Caco-2 (cell line): Measurements from ENCODE around the gene MAP2K2. TPM values are rescaled to one million over a fixed set of nuclear protein-coding genes. Genes with fewer than 3 reads are reported as not detected.
"Not testable (repeated sequence)": the region's sequence is repeated elsewhere in the genome, so short reads cannot be mapped to it uniquely, and the experiment has no call there.

Experiments used
- BruUV-seq: library from RNA; stranded (reverse); fragments of 400-500 nt; replicated peaks from 2 replicates; lab custom pipeline; 2021; lab: Mats Ljungman, UMichigan
- CTCF ChIA-PET: fragments of 300-600 bp; sonication (Branson Sonifier 250); formaldehyde crosslinking; loops from one replicate; lab custom pipeline; 2022; ENCODE audit warnings: antibody characterized with exemption; lab: Charles Lee
- POLR2A ChIA-PET: fragments of 300-600 bp; sonication (Branson Sonifier 250); formaldehyde crosslinking; loops from one replicate; lab custom pipeline; 2022; ENCODE audit warnings: antibody characterized with exemption; lab: Charles Lee
- DNase-seq, 2 experiments: peaks; one replicate each; pipeline versions ENCODE4 v3.0.0 to v3.0.0-alpha.2; 2020 to 2022
- H3K27me3 ChIP-seq: replicated peaks from 2 replicates; pipeline ENCODE4 v1.6.0; 2011; ENCODE audit warnings: low read length; ENCODE audit not compliant: control insufficient read depth, insufficient read depth
- H3K36me3 ChIP-seq: 2 replicates; pipeline ENCODE4 v1.5.1; 2011; ENCODE audit warnings: low read length; ENCODE audit not compliant: control insufficient read depth, insufficient read depth
- H3K4me1 ChIP-seq: fragments of 250-450 bp; sonication (Bioruptor Pico); 2 replicates; pipeline ENCODE4 v1.5.1; 2020; ENCODE audit warnings: mild to moderate bottlenecking
- H3K4me3 ChIP-seq: 2 replicates; pipeline ENCODE4 v1.5.1; 2011; ENCODE audit warnings: low read depth, mild to moderate bottlenecking, control low read depth, low read length
- H3K9me3 ChIP-seq: fragments of 250-450 bp; sonication (Bioruptor Pico); 2 replicates; pipeline ENCODE4 v1.5.1; 2020; ENCODE audit warnings: mild to moderate bottlenecking, moderate library complexity
- H3K27ac Mint-ChIP-seq: one replicate; pipeline ENCODE4 v1.8.0; 2022; ENCODE audit warnings: mixed read lengths; ENCODE audit not compliant: unreplicated experiment
- H3K27me3 Mint-ChIP-seq: one replicate; pipeline ENCODE4 v1.8.0; 2022; ENCODE audit warnings: mixed read lengths; ENCODE audit not compliant: insufficient read depth, unreplicated experiment
- H3K36me3 Mint-ChIP-seq: one replicate; pipeline ENCODE4 v1.8.0; 2022; ENCODE audit warnings: mild to moderate bottlenecking, mixed read lengths; ENCODE audit not compliant: insufficient read depth, unreplicated experiment
- H3K4me1 Mint-ChIP-seq: one replicate; pipeline ENCODE4 v1.8.0; 2022; ENCODE audit warnings: low read depth, mixed read lengths; ENCODE audit not compliant: unreplicated experiment
- H3K4me3 Mint-ChIP-seq: one replicate; pipeline ENCODE4 v1.8.0; 2022; ENCODE audit warnings: mild to moderate bottlenecking, moderate library complexity, mixed read lengths; ENCODE audit not compliant: unreplicated experiment
- H3K9me3 Mint-ChIP-seq: one replicate; pipeline ENCODE4 v1.8.0; 2022; ENCODE audit warnings: mixed read lengths; ENCODE audit not compliant: unreplicated experiment
- CTCF ChIP-seq, 2 experiments: fragments of 200-600 bp in 1 of 2; IDR thresholded peaks; 1 replicate in 1 of 2; 2 replicates in 1 of 2; pipeline versions ENCODE4 v1.5.1 to v1.8.0; 2011 to 2022; ENCODE audit warnings: antibody characterized with exemption in 1 of 2, control low read depth in 1 of 2, inconsistent platforms in 1 of 2, low read depth in 1 of 2, low read length in 1 of 2, mild to moderate bottlenecking in 1 of 2, moderate library complexity in 1 of 2; ENCODE audit not compliant: insufficient read depth in 1 of 2, severe bottlenecking in 1 of 2, unreplicated experiment in 1 of 2
- intact Hi-C: fragments of 100-400 bp; cut with micrococcal nuclease; formaldehyde crosslinking; loops from one replicate; pipeline ENCODE4 v1.10.0; 2022; ENCODE audit not compliant: unreplicated experiment
- total RNA-seq: library from RNA; stranded (reverse); gene quantifications from 2 replicates; pipeline ENCODE4 v1.2.3, GENCODE V29; 2022

MAP2K2 gene
- total RNA-seq, 1 experiment from 2014 or later: 149 TPM

- Mint-ChIP-seq H3K36me3 (no peaks in the 10 kb centered on the region), H3K4me3 (no peak overlapping the region), H3K4me1 (peaks cover 8% of the 10 kb centered on the region), H3K27me3 (no peaks in the 10 kb centered on the region), H3K9me3 (no peaks in the 10 kb centered on the region), H3K27ac (no peak overlapping the region)
- Histone ChIP-seq H3K36me3 (no peaks in the 10 kb centered on the region), H3K4me3 (no peak overlapping the region), H3K9me3 (no peaks in the 10 kb centered on the region), H3K4me1 (peaks cover 2% of the 10 kb centered on the region; the same call in 1 of the 2 replicates), H3K27me3 (no peaks in the 10 kb centered on the region)
- intact Hi-C loops: no loop called here
- BruUV-seq: no TSS peak
- POLR2A ChIA-PET: no interaction called here
- CTCF ChIA-PET: no interaction called here
- DNase-seq: peak; percentile 34 to 60
- TF ChIP-seq CTCF (IDR thresholded peaks at IDR 0.05; ENCODE audit: insufficient read depth in 1 of 2, low read depth in 1 of 2, low read length in 1 of 2, severe bottlenecking in 1 of 2, unreplicated experiment in 1 of 2): no peak
These were observed 12.8 kb upstream of the MAP2K2 start for GRCh38 chr19:4136680-4137088.

GRCh38 chr19:4135386-4135785 lies 11.5 kb upstream of the MAP2K2 start:
- H3K27me3 Mint-ChIP-seq, H3K36me3 ChIP-seq, H3K36me3 Mint-ChIP-seq, H3K4me3 Mint-ChIP-seq, POLR2A ChIA-PET, intact Hi-C loops, H3K9me3 ChIP-seq, H3K27ac Mint-ChIP-seq, H3K4me3 ChIP-seq, H3K9me3 Mint-ChIP-seq, DNase-seq, BruUV-seq, H3K27me3 ChIP-seq: not testable (repeated sequence)
- H3K4me1 Mint-ChIP-seq: peaks cover 18% of the 10 kb centered on the region
- CTCF ChIA-PET: interaction anchor here (0.7 kb wide), 1 partner anchor 259 kb away, joined by 4 read pairs; no protein-coding TSS in a partner anchor
- H3K4me1 ChIP-seq: peaks cover 15% of the 10 kb centered on the region

- intact Hi-C loops: no loop called here
These were observed 10.4 kb upstream of the MAP2K2 start for GRCh38 chr19:4134351-4134750.

More at GRCh38 chr19:4134351-4134750, 10.4 kb upstream of the MAP2K2 start:
- no peak for TF ChIP-seq CTCF (IDR thresholded peaks at IDR 0.05; ENCODE audit: insufficient read depth in 1 of 2, low read depth in 1 of 2, low read length in 1 of 2, severe bottlenecking in 1 of 2, unreplicated experiment in 1 of 2)
- ChIA-PET POLR2A (no interaction called here), CTCF (no interaction called here)
- peaks cover 6% of the 10 kb centered on the region for H3K36me3 Mint-ChIP-seq
- no peak overlapping the region for H3K4me3 Mint-ChIP-seq
- H3K27ac Mint-ChIP-seq: no peak overlapping the region
- no peak for DNase-seq
- no peaks in the 10 kb centered on the region for H3K27me3 ChIP-seq
- H3K4me1 ChIP-seq: peaks cover 18% of the 10 kb centered on the region
- H3K4me3 ChIP-seq: no peak overlapping the region
- H3K27me3 Mint-ChIP-seq: no peaks in the 10 kb centered on the region
- H3K9me3 ChIP-seq: no peaks in the 10 kb centered on the region
- no TSS peak for BruUV-seq
- no peaks in the 10 kb centered on the region for H3K9me3 Mint-ChIP-seq
- peaks cover 10% of the 10 kb centered on the region for H3K4me1 Mint-ChIP-seq
- no peaks in the 10 kb centered on the region for H3K36me3 ChIP-seq
